Stomach (tissue), 9 donors: ENCODE results near the gene CACNA1H. TPM values are rescaled to one million over a fixed set of nuclear protein-coding genes. Genes with fewer than 3 reads are reported as not detected.

Experiments
- DNase-seq, 2 donors: peaks; one replicate each; pipeline versions ENCODE4 v3.0.0 to v3.0.0-alpha.2; 2013 to 2019
- H3K27ac ChIP-seq, 5 donors: fragments of 200-600 bp in 4 of 5; sonication (generic) in 4 of 5; one replicate each; pipeline ENCODE4 v1.5.1; 2013 to 2019; ENCODE audit warnings: mild to moderate bottlenecking in 1 of 5, moderate library complexity in 1 of 5
- H3K27me3 ChIP-seq, 3 donors: fragments of 200-600 bp; sonication (generic); one replicate each; pipeline ENCODE4 v1.5.1; 2017 to 2019; ENCODE audit warnings: mixed run types in 1 of 3
- H3K36me3 ChIP-seq, 4 donors: fragments of 200-600 bp; sonication (generic); 1 replicate in 3 of 4; 2 replicates in 1 of 4; pipeline ENCODE4 v1.5.1; 2016 to 2019
- H3K4me1 ChIP-seq, 4 donors: fragments of 200-600 bp; sonication (generic); one replicate each; pipeline ENCODE4 v1.5.1; 2016 to 2019
- H3K4me3 ChIP-seq, 4 donors: fragments of 200-600 bp; sonication (generic) in 3 of 4; one replicate each; pipeline ENCODE4 v1.5.1; 2016 to 2019; ENCODE audit warnings: mild to moderate bottlenecking in 1 of 4
- H3K9me3 ChIP-seq, 4 donors: fragments of 200-600 bp; sonication (generic); one replicate each; pipeline ENCODE4 v1.5.1; 2016 to 2019
- EP300 ChIP-seq: sonication (generic); formaldehyde crosslinking; IDR thresholded peaks from one replicate; pipeline ENCODE4 v1.6.1; 2017; ENCODE audit warnings: antibody characterized with exemption
- POLR2A ChIP-seq, 4 donors: fragments of 450-650 bp; IDR thresholded peaks; one replicate each; pipeline ENCODE4 v1.6.1; 2016; ENCODE audit warnings: antibody characterized with exemption in 4 of 4, control low read depth in 2 of 4, mild to moderate bottlenecking in 1 of 4, moderate library complexity in 1 of 4
- POLR2AphosphoS5 ChIP-seq, 3 donors: sonication (generic); formaldehyde crosslinking; IDR thresholded peaks; one replicate each; pipeline ENCODE4 v1.6.1; 2016; ENCODE audit warnings: antibody characterized with exemption in 3 of 3
- WGBS, 5 donors: extraction: QIAGEN DNeasy Blood & Tissue Kit in 3 of 5; methylation state at CpG; one replicate each; pipeline versions ENCODE4 v1.1.5 to v1.1.7; 2013 to 2018; 5-methylcytosine and 5-hydroxymethylcytosine counted together
- intact Hi-C: fragments of 100-400 bp; cut with DNase I; formaldehyde crosslinking; loops from one replicate; pipeline ENCODE4 v1.15.1; 2023; ENCODE audit warnings: low total_unique reads
- polyA plus RNA-seq, 3 donors: library from polyadenylated mRNA; stranded (reverse); fragments of 200-250 nt; gene quantifications; one replicate each; pipeline ENCODE4 v1.2.3, GENCODE V29; 2013
- total RNA-seq, 5 donors: library from RNA; depleted of rRNA; stranded (reverse); fragments of >200 nt; gene quantifications; one replicate each; pipeline versions ENCODE4 v1.1.0 to v1.2.3, GENCODE V29; 2014 to 2016
- TF ChIP-seq, protein P1 (sequence below), 7 experiments: fragments of 450-650 bp in 4 of 7; fragments of 200-600 bp in 3 of 7; sonication (generic) in 3 of 7; IDR thresholded peaks; one replicate each; pipeline ENCODE4 v1.5.1; 2016 to 2019; ENCODE audit warnings: antibody characterized with exemption in 7 of 7, control low read depth in 2 of 7, mild to moderate bottlenecking in 1 of 7
- donor health status: healthy with polysubstance abuse.
- donor health status: Bipolar disorder and iron deficiency.
- donor health status: healthy.

CACNA1H gene
- total and polyA plus RNA-seq, 8 donors = 1.5 to 49.6 (median 19.6) TPM

DNA sequence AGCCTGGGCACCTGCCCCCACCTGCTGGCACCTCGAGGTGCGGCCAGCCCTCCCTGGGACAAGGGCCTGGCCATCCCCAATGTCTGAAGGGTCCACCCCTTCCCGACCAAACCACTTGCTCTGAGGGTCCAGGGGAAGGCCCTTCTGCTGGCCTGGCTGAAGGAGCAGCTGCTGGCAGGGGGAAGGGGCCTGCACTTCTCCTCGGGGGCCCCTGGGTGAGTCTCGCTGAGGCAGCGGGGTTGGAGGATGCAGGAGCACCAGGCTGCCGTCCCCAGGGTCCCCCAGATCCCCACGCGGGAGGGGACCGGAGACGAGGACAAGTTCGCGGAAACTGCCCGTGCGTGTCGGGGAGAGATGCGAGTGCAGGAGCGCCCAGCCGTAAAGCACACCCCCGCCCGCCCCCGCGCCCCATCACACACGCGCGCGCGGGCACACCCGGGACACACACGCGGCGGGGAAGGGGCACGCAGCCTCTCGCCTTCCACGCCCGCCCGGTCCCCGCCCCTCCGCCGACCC is 725 bp upstream of the CACNA1H start:
- 0 to 9% (median 6%) methylated on average over 7 to 38 of the region's 40 CpGs for WGBS, 5 donors
- DNase-seq = peak in 1 of 2 donors; percentile 72
- Histone ChIP-seq H3K36me3 (no peaks in the 10 kb centered on the region), H3K4me1 (peaks cover 29 to 59% (median 47%) of the 10 kb centered on the region in 4 donors), H3K27ac (peak overlapping the region in 4 of 5 donors; percentile 0 to 78 (median 56)), H3K27me3 (peaks cover 8 to 68% (median 43%) of the 10 kb centered on the region in 3 donors), H3K9me3 (peaks cover 0 to 7% (median 3%) of the 10 kb centered on the region in 4 donors), H3K4me3 (peak overlapping the region; percentile 48 to 54 (median 52))
- intact Hi-C loops = no loop called here
- no peak for TF ChIP-seq POLR2A (IDR thresholded peaks at IDR 0.05)
- TF ChIP-seq EP300 = no peak
- TF ChIP-seq POLR2AphosphoS5 (IDR thresholded peaks at IDR 0.05) = no peak
- TF ChIP-seq, protein P1, sequence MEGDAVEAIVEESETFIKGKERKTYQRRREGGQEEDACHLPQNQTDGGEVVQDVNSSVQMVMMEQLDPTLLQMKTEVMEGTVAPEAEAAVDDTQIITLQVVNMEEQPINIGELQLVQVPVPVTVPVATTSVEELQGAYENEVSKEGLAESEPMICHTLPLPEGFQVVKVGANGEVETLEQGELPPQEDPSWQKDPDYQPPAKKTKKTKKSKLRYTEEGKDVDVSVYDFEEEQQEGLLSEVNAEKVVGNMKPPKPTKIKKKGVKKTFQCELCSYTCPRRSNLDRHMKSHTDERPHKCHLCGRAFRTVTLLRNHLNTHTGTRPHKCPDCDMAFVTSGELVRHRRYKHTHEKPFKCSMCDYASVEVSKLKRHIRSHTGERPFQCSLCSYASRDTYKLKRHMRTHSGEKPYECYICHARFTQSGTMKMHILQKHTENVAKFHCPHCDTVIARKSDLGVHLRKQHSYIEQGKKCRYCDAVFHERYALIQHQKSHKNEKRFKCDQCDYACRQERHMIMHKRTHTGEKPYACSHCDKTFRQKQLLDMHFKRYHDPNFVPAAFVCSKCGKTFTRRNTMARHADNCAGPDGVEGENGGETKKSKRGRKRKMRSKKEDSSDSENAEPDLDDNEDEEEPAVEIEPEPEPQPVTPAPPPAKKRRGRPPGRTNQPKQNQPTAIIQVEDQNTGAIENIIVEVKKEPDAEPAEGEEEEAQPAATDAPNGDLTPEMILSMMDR (IDR thresholded peaks at IDR 0.05) = no peak

DNA sequence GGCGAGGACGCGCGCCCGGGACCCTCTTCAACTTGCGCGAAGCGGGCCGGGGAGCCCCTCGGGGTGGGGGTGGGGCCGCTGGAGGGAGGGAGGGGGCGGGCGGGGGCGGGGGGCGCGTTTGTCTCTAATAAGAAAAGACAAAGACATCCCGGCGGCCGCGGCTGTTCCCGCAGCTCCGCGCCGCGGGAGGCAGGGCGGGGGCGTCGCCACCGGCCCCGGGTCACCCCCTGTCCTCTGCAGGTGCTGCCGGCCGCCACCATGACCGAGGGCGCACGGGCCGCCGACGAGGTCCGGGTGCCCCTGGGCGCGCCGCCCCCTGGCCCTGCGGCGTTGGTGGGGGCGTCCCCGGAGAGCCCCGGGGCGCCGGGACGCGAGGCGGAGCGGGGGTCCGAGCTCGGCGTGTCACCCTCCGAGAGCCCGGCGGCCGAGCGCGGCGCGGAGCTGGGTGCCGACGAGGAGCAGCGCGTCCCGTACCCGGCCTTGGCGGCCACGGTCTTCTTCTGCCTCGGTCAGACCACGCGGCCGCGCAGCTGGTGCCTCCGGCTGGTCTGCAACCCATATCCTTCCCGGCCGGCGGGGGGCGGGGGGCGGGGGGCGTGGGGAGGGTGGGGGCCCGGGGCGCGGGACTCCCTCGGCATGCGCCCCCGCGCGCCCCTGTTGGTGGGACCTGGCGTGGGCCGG is 714 bp downstream of the CACNA1H start:
- intact Hi-C loops = no loop called here
- Histone ChIP-seq H3K9me3 (no peaks in the 10 kb centered on the region), H3K27ac (peak overlapping the region; percentile 47 to 88 (median 82)), H3K4me1 (peaks cover 36 to 73% (median 54%) of the 10 kb centered on the region in 4 donors), H3K4me3 (peak overlapping the region; percentile 48 to 60 (median 51)), H3K27me3 (peaks cover 8 to 78% (median 55%) of the 10 kb centered on the region in 3 donors), H3K36me3 (no peaks in the 10 kb centered on the region)
- DNase-seq = peak in 1 of 2 donors; percentile 63
- WGBS, 5 donors = 0 to 2% (median 0%) methylated on average over 1 to 84 of the region's 94 CpGs
- TF ChIP-seq, protein P1 (IDR thresholded peaks at IDR 0.05) = no peak
- TF ChIP-seq POLR2AphosphoS5 (IDR thresholded peaks at IDR 0.05) (no peak), EP300 (no peak), POLR2A (IDR thresholded peaks at IDR 0.05) (no peak)

DNA sequence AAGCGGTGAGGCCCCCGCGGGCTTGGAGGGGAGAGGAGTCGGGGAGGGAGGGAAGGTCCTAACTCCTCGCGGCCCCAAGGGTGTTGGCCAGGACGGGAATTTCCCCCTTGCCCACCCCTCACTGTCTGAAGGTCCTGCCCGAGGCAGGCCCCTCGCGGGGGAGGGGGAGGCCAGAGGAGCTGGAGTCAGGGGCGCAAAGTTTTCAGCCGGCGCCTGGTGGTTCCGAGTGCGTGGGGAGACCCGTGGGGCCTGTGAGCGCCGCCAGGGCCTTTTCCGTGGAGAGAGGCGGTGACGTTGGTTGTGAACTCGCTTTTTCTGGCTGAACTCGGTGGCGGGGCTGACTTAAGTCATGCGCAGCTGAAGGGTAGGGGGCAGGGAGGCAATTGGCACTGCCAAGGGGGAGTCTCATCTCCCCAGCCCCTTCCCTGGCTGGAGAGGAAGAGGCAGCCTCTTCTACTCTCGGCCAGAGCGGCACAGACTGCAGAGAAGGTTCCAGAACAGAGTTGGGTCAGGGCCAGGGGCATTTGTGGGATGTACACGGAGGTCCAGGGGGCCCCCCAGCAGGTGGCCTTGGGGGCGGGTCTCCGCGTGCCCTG is 1.5 kb downstream of the CACNA1H start:
- Histone ChIP-seq H3K4me1 (peaks cover 43 to 81% (median 61%) of the 10 kb centered on the region in 4 donors), H3K9me3 (no peaks in the 10 kb centered on the region), H3K27ac (peak overlapping the region; percentile 74 to 88 (median 82)), H3K36me3 (no peaks in the 10 kb centered on the region), H3K4me3 (peak overlapping the region; percentile 48 to 60 (median 51)), H3K27me3 (peaks cover 8 to 86% (median 63%) of the 10 kb centered on the region in 3 donors)
- 7 to 33% (median 14%) methylated on average over 11 to 31 of the region's 31 CpGs for WGBS, 5 donors
- TF ChIP-seq POLR2A (IDR thresholded peaks at IDR 0.05) (no peak), EP300 (no peak), POLR2AphosphoS5 (IDR thresholded peaks at IDR 0.05) (peak in 1 of 3 donors; percentile 64)
- intact Hi-C loops = no loop called here
- DNase-seq = peak in 1 of 2 donors; percentile 83

DNA sequence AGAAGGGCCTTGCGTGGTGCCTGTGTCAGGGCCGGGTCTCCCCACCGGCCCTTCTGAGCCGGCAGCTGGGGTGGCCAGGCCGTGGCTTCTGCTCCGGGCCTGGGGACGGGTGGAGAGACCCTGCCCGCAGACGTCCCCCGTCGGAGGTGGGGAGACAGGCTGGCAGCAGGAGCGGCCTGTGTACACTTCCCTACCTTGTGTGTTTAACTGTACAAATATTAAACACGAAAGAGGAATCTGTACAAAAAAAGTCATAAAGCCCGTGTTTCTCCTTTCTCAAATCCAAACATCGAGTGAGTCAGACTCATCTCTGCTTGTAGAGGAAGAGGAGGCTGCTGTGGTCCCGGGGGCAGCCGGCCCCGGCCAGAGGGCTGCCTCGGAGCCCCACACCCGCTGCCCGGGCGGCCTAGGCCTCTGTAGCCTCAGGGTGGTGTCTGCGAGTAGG is 2.0 kb downstream of the CACNA1H start:
- TF ChIP-seq POLR2A (IDR thresholded peaks at IDR 0.05) = no peak
- TF ChIP-seq POLR2AphosphoS5 (IDR thresholded peaks at IDR 0.05) = no peak
- TF ChIP-seq, protein P1 (IDR thresholded peaks at IDR 0.05) = no peak
- TF ChIP-seq EP300 = no peak
- DNase-seq = peak in 1 of 2 donors; percentile 68
- Histone ChIP-seq H3K4me1 (peaks cover 46 to 86% (median 67%) of the 10 kb centered on the region in 4 donors), H3K27me3 (peaks cover 8 to 91% (median 68%) of the 10 kb centered on the region in 3 donors), H3K27ac (peak overlapping the region; percentile 74 to 88 (median 82)), H3K4me3 (peak overlapping the region; percentile 48 to 60 (median 51)), H3K9me3 (no peaks in the 10 kb centered on the region), H3K36me3 (no peaks in the 10 kb centered on the region)
- WGBS, 5 donors = 17 to 48% (median 24%) methylated on average over 19 to 23 of the region's 23 CpGs
- intact Hi-C loops = no loop called here
